Measurements from ENCODE around the gene LCE2A.

Gene LCE2A

DNA sequence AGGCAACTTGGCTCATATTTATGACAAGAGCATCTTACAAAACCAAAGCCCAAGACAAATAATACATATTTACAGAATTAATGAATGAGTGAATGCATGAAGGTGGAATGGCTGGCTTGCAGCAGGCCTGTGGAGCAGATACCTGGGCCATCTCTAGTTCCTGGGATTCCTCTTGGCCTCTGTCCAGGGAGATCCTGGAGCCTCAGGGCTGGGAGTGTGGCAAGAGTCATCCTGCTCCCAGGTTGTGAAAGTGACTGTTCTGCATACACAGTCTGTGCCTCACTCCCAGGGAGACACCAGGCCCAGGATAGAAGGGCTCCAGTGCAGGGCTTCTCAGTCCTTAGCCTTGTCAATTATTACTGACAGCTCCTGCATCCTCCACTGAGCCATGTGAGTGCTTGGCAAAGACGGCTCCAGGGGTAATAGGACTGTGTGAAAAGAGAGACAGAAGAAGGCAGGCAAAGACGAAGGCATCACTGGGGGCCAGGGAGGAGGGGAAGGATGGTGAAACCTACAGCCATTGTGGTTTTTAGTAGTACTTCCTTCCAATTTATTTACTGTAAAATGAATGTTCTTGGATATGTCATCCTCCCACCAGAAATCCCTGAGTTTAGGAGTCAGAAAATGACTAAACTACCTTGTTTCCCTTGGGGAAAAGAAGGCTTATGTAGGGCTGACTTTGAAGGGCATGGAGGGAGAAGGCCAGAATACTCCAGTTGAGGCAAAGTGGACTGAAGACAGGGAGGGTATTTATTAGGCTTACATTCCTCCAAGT lies 45.4 kb downstream of the LCE2A start:
- no peak for DNase-seq (ENCODE audit: low spot score)

DNA sequence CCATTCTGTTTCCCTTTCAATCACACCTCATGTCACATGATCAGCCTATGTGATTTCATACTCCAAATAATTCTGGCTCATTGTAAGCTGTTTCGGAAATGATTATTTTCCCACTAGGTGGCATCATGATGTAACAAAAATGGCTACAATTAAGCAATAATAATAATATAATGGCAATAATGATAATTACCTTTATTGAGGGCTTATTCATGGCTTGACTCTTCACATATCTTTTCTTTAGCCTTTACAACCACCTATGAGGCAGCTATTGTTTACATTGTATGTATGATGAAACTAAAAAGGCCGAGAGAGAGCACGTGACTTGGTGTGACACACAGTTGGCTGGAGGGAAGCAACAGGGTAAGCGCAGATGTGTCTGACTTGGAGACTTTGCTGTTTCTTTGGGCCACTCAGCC lies 47.2 kb downstream of the LCE2A start:
- no peak for DNase-seq (ENCODE audit: low spot score)

DNA sequence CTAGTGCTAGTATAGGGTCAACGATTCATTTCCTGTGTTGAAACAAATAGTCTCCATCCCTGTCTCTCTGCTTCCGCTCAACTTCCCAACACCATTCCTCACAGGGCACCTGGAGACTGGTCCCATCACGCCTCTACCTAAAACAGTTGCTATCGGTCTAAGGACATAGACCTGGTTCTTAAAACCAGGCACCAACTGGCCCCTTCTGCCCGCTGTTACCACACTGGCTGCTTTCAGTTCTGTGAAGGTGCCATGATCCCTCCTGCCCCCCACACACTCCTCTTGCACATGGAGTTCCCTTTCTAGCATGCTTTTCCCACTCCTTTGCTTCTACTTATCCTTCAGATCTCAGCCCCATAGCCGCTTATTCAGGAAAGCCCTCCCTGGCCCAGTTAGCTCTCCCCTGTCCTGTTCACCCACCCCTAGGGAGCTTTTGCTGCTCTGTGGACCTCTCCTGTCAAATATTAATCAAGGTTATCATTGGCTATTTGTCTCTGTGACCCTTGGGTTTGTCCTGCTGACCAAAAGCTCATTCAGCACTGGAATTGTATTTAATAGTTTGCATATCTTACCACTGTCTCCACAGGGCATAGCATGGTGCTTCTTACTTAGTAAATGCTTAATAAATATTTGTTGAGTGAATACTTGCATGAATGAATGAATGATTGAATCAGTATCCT lies 47.8 kb downstream of the LCE2A start:
- no peak for DNase-seq (ENCODE audit: low spot score)

DNA sequence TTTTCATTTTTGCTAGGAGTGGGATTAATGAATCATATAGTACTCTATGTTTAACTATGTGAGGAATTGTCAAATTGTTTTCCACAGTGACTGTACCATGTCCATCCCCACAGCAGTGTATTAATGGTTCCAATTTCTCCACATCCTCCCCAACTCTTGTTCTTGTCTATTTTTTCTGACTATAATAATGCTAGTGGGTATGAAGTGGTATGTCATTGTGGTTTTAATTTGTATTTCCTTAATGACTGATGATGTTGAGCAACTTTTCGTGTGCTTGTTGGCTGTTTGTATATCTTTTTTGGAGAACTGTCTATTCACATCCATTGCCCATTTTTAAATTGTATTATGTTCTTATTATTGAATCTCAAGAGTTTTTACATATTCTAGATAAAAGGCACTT lies 49.7 kb downstream of the LCE2A start:
- no peak for DNase-seq (ENCODE audit: low spot score)
